Measurements from ENCODE around the gene BACH2. TPM values are rescaled to one million over a fixed set of nuclear protein-coding genes. Genes with fewer than 3 reads are reported as not detected.

BACH2 gene
- total and polyA plus RNA-seq, 2 of the 8 experiments (the other 6 are each of a cell fraction or from before 2014, with no cell fraction given), result 1.9 to 5.9 TPM

GRCh38 chr6:89916136-89916920, 380.3 kb downstream of the BACH2 start:
- Histone ChIP-seq H3K79me1 (ENCODE audit: low read depth, low read length) (no peaks in the 10 kb centered on the region), H3K23ac (ENCODE audit: insufficient read length) (no peak overlapping the region), H4K5ac (ENCODE audit: insufficient read length, low read depth, low read length) (no peak overlapping the region), H3K27ac (ENCODE audit: low read depth, low read length) (no peak overlapping the region), H3K14ac (ENCODE audit: insufficient read length) (no peak overlapping the region), H2BK120ac (replicated peaks; ENCODE audit: low read depth, low read length) (no peak overlapping the region), H3K36me3 (ENCODE audit: control insufficient read depth in 2 of 4, insufficient read depth in 4 of 4, low read length in 3 of 4) (no peaks in the 10 kb centered on the region), H2BK5ac (ENCODE audit: low read depth, low read length) (no peak overlapping the region), H4K20me1 (replicated peaks in 1 of 2; ENCODE audit: control insufficient read depth in 1 of 2, insufficient read depth in 2 of 2, low read length in 2 of 2) (no peaks in the 10 kb centered on the region), H4K8ac (ENCODE audit: extremely low read depth, insufficient read depth, low read length) (no peak overlapping the region), H2BK20ac (ENCODE audit: low read length) (no peak overlapping the region), H2BK12ac (ENCODE audit: low read depth, low read length) (no peak overlapping the region), H3K4me3 (ENCODE audit: extremely low read depth in 1 of 4, insufficient read depth in 2 of 4, low read depth in 3 of 4, low read length in 4 of 4) (no peak overlapping the region), H2AFZ (ENCODE audit: low read length) (no peak overlapping the region), H3K27me3 (replicated peaks in 1 of 4; ENCODE audit: control insufficient read depth in 3 of 4, extremely low read depth in 1 of 4, insufficient read depth in 3 of 4, low read length in 3 of 4) (no peaks in the 10 kb centered on the region), H3K4me1 (replicated peaks in 1 of 4; ENCODE audit: control insufficient read depth in 3 of 4, insufficient read depth in 4 of 4, low read length in 3 of 4) (peaks cover 0 to 5% (median under 1%) of the 10 kb centered on the region in 4 experiments; a peak in 1 of 7 replicates), H3K18ac (ENCODE audit: extremely low read depth, low read length) (no peak overlapping the region), H3K4ac (replicated peaks; ENCODE audit: insufficient read length, low read depth, low read length) (no peak overlapping the region), H2AK5ac (ENCODE audit: low read depth, low read length) (no peak overlapping the region), H3K9me3 (ENCODE audit: insufficient read depth in 2 of 2, low read depth in 1 of 2, low read length in 1 of 2) (no peaks in the 10 kb centered on the region), H4K91ac (replicated peaks; ENCODE audit: insufficient read length, low read length) (no peak overlapping the region), H3K79me2 (ENCODE audit: control insufficient read depth in 1 of 2, insufficient read depth in 2 of 2, low read length in 2 of 2) (no peaks in the 10 kb centered on the region), H3K23me2 (ENCODE audit: low read depth, low read length) (no peaks in the 10 kb centered on the region; the same call in 1 of the 2 replicates), H3K4me2 (ENCODE audit: insufficient read depth in 1 of 2, low read depth in 2 of 2, low read length in 2 of 2) (no peak overlapping the region), H2BK15ac (ENCODE audit: low read length) (no peak overlapping the region), H3K56ac (replicated peaks; ENCODE audit: insufficient read length, low read depth, low read length) (no peak overlapping the region), H3K9ac (replicated peaks in 1 of 4; ENCODE audit: extremely low read depth in 1 of 4, low read depth in 3 of 4, low read length in 3 of 4) (no peak overlapping the region)
- 94% methylated on average over 3 of the region's 3 CpGs; no CpG with 5 or more reads in 1 of the 2 experiments for WGBS, 2 experiments (ENCODE audit: extremely low coverage in 1 of 2, insufficient coverage in 1 of 2, insufficient read length in 1 of 2, insufficient replicate concordance in 2 of 2, low coverage in 1 of 2, low lambda C conversion rate in 2 of 2, missing lambda C conversion rate in 1 of 2)
- DNase-seq (ENCODE audit: low read depth in 1 of 2, low spot score in 2 of 2), result no peak
- POLR2A ChIA-PET (ENCODE audit: partially characterized antibody), result no interaction called here
- CTCF ChIA-PET (ENCODE audit: partially characterized antibody), result interaction anchor here (0.7 kb wide), 1 partner anchor 12 kb away, joined by 3 read pairs; no protein-coding TSS in a partner anchor
- FAIRE-seq, result no peak
- no peak for TF ChIP-seq SUZ12 (IDR thresholded peaks at IDR 0.05; ENCODE audit: low read length)
- no peak for TF ChIP-seq CBX8 (IDR thresholded peaks at IDR 0.05; ENCODE audit: borderline replicate concordance, low read depth, low read length)
- TF ChIP-seq, protein P1, sequence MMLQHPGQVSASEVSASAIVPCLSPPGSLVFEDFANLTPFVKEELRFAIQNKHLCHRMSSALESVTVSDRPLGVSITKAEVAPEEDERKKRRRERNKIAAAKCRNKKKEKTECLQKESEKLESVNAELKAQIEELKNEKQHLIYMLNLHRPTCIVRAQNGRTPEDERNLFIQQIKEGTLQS (IDR thresholded peaks at IDR 0.05; ENCODE audit: insufficient read depth, low read depth, low read length), result no peak
- no peak for TF ChIP-seq ZNF274 (IDR thresholded peaks at IDR 0.05; ENCODE audit: borderline replicate concordance, extremely low read depth, low read length)
- TF ChIP-seq, protein P2, sequence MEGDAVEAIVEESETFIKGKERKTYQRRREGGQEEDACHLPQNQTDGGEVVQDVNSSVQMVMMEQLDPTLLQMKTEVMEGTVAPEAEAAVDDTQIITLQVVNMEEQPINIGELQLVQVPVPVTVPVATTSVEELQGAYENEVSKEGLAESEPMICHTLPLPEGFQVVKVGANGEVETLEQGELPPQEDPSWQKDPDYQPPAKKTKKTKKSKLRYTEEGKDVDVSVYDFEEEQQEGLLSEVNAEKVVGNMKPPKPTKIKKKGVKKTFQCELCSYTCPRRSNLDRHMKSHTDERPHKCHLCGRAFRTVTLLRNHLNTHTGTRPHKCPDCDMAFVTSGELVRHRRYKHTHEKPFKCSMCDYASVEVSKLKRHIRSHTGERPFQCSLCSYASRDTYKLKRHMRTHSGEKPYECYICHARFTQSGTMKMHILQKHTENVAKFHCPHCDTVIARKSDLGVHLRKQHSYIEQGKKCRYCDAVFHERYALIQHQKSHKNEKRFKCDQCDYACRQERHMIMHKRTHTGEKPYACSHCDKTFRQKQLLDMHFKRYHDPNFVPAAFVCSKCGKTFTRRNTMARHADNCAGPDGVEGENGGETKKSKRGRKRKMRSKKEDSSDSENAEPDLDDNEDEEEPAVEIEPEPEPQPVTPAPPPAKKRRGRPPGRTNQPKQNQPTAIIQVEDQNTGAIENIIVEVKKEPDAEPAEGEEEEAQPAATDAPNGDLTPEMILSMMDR (IDR thresholded peaks at IDR 0.05; ENCODE audit: control extremely low read depth in 1 of 3, insufficient read depth in 1 of 3, low read depth in 1 of 3, low read length in 3 of 3), result no peak
- TF ChIP-seq TBP (IDR thresholded peaks at IDR 0.05; ENCODE audit: low read depth, low read length), result no peak
- TF ChIP-seq EZH2 (IDR thresholded peaks at IDR 0.05; ENCODE audit: low read depth, low read length, severe bottlenecking), result no peak
- no peak for TF ChIP-seq GABPA (IDR thresholded peaks at IDR 0.05; ENCODE audit: borderline replicate concordance, insufficient read depth, low read length)
- TF ChIP-seq SP4 (IDR thresholded peaks at IDR 0.05; ENCODE audit: low read length), result no peak
